Natural killer cell (primary cell): ENCODE results near the gene GNPDA1. TPM values are rescaled to one million over a fixed set of nuclear protein-coding genes. Genes with fewer than 3 reads are reported as not detected.
A peak's percentile ranks its signal among the peaks of the same experiment; 100 is the strongest.

Experiments used
- ATAC-seq, 3 donors: fragments of 150-1000 bp in 2 of 3; fragments of 200-7000 bp in 1 of 3; cut with Tn5 transposase; 1 replicate in 1 of 3; 2 replicates in 2 of 3; pipeline ENCODE4 v1.10.0; 2021; ENCODE audit warnings: mild to moderate bottlenecking in 2 of 3, moderate library complexity in 2 of 3
- DNase-seq, 2 donors: peaks; one replicate each; pipeline versions ENCODE4 v3.0.0 to v3.0.0-alpha.2; 2013 to 2021; ENCODE audit warnings: mixed read lengths in 1 of 2
- H3K27ac ChIP-seq: one replicate; pipeline ENCODE4 v1.5.1; 2013; ENCODE audit warnings: mild to moderate bottlenecking, low read length
- H3K27me3 ChIP-seq: one replicate; pipeline ENCODE4 v1.6.1; 2013; ENCODE audit warnings: low read length; ENCODE audit not compliant: control insufficient read depth, insufficient read depth
- H3K36me3 ChIP-seq: one replicate; pipeline ENCODE4 v1.6.1; 2013; ENCODE audit warnings: low read length; ENCODE audit not compliant: control insufficient read depth, insufficient read depth
- H3K4me1 ChIP-seq: one replicate; pipeline ENCODE4 v1.6.1; 2013; ENCODE audit warnings: low read length; ENCODE audit not compliant: control insufficient read depth, insufficient read depth
- H3K4me3 ChIP-seq: one replicate; pipeline ENCODE4 v1.5.1; 2013; ENCODE audit warnings: low read length
- H3K9me3 ChIP-seq: one replicate; pipeline ENCODE4 v1.6.1; 2013; ENCODE audit warnings: low read length; ENCODE audit not compliant: control insufficient read depth, insufficient read depth
- H3K27ac Mint-ChIP-seq, 2 donors: one replicate each; pipeline ENCODE4 v1.8.0; 2022; ENCODE audit warnings: mild to moderate bottlenecking in 2 of 2, mixed read lengths in 2 of 2, moderate library complexity in 1 of 2
- H3K27me3 Mint-ChIP-seq, 2 donors: one replicate each; pipeline ENCODE4 v1.8.0; 2022; ENCODE audit warnings: low read depth in 2 of 2, mixed read lengths in 2 of 2
- H3K36me3 Mint-ChIP-seq: one replicate; pipeline ENCODE4 v1.8.0; 2022; ENCODE audit warnings: mixed read lengths
- H3K4me1 Mint-ChIP-seq, 2 donors: one replicate each; pipeline ENCODE4 v1.8.0; 2022; ENCODE audit warnings: mixed read lengths in 2 of 2
- H3K4me3 Mint-ChIP-seq: one replicate; pipeline ENCODE4 v1.8.0; 2022; ENCODE audit warnings: mild to moderate bottlenecking, moderate library complexity, mixed read lengths
- H3K9me3 Mint-ChIP-seq, 2 donors: one replicate each; pipeline ENCODE4 v1.8.0; 2022; ENCODE audit warnings: mixed read lengths in 2 of 2
- WGBS: methylation state at CpG from one replicate; pipeline ENCODE4 v1.1.7; 2013; ENCODE audit warnings: missing lambda C conversion rate; ENCODE audit not compliant: insufficient coverage; 5-methylcytosine and 5-hydroxymethylcytosine counted together
- intact Hi-C: fragments of 100-400 bp; cut with micrococcal nuclease; formaldehyde crosslinking; loops from one replicate; pipeline ENCODE4 v1.14.2; 2022
- total RNA-seq, 4 donors: library from RNA; stranded (reverse); fragments of 120-200 nt in 1 of 4; gene quantifications; one replicate each; pipeline versions ENCODE4 v1.2.3 to v1.2.4, GENCODE V29; 2013 to 2022
- TF ChIP-seq, protein P1 (sequence below): fragments of 200-600 bp; IDR thresholded peaks from one replicate; pipeline ENCODE4 v1.8.0; 2022; ENCODE audit warnings: antibody characterized with exemption

Gene GNPDA1
- total RNA-seq, 3 donors from 2014 or later (not counting 1 experiment from before 2014, with no cell fraction given) = 10.7 to 12.0 (median 11.2) TPM

DNA sequence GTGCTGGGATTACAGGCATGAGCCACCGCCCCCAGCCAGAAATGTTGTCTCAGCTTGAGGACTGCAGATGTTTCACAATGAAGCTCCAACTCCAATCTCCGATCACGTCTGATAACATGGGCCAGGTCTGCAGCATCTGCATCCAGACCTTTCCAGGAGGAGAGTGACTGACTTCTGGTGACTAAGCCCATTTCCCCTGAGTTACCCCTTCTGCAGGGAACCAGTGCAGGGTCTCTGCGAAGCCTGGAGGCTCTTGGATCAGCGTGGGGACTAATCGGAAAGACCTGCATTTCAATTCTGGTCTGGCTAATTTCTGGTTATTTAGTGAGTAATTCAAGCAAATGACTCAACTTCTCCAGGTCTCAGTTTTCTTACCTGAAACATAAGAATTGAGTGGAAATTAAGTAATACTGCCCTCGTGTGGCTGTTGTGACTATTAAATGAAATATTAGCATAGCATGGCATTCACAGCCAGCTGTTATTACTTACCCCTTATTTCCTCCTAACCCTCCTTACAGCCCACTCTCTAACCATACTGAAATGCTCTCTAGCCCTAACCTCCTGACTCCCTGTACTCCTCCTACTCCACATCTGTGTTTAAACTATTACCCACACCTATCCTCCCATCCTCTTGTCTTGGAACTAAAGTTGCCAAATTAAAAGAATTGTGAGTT lies 2.2 kb upstream of the GNPDA1 start:
- Mint-ChIP-seq H3K4me1 (peaks cover 49 to 67% of the 10 kb centered on the region in 2 donors), H3K27ac (peak overlapping the region; percentile 79 to 81), H3K9me3 (no peaks in the 10 kb centered on the region), H3K27me3 (no peaks in the 10 kb centered on the region), H3K36me3 (no peaks in the 10 kb centered on the region), H3K4me3 (peak overlapping the region; percentile 79)
- WGBS = 63% methylated on average over 6 of the region's 7 CpGs
- peaks cover 66% of the 10 kb centered on the region for H3K4me1 ChIP-seq
- ATAC-seq (peak; percentile 25 to 53 (median 40)), DNase-seq (peak in 1 of 2 donors; percentile 82)
- H3K4me3 ChIP-seq = no peak overlapping the region
- H3K27ac ChIP-seq = peak overlapping the region; percentile 75
- H3K9me3 ChIP-seq = no peaks in the 10 kb centered on the region
- intact Hi-C loops = loop anchor here (1.0 to 10.0 kb wide), 6 partner anchors 10 to 323 kb away; partner anchors contain the start of genes NDFIP1, PCDH1 and RNF14
- H3K36me3 ChIP-seq = no peaks in the 10 kb centered on the region
- H3K27me3 ChIP-seq = no peaks in the 10 kb centered on the region
- TF ChIP-seq, protein P1, sequence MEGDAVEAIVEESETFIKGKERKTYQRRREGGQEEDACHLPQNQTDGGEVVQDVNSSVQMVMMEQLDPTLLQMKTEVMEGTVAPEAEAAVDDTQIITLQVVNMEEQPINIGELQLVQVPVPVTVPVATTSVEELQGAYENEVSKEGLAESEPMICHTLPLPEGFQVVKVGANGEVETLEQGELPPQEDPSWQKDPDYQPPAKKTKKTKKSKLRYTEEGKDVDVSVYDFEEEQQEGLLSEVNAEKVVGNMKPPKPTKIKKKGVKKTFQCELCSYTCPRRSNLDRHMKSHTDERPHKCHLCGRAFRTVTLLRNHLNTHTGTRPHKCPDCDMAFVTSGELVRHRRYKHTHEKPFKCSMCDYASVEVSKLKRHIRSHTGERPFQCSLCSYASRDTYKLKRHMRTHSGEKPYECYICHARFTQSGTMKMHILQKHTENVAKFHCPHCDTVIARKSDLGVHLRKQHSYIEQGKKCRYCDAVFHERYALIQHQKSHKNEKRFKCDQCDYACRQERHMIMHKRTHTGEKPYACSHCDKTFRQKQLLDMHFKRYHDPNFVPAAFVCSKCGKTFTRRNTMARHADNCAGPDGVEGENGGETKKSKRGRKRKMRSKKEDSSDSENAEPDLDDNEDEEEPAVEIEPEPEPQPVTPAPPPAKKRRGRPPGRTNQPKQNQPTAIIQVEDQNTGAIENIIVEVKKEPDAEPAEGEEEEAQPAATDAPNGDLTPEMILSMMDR = peak; percentile 71

DNA sequence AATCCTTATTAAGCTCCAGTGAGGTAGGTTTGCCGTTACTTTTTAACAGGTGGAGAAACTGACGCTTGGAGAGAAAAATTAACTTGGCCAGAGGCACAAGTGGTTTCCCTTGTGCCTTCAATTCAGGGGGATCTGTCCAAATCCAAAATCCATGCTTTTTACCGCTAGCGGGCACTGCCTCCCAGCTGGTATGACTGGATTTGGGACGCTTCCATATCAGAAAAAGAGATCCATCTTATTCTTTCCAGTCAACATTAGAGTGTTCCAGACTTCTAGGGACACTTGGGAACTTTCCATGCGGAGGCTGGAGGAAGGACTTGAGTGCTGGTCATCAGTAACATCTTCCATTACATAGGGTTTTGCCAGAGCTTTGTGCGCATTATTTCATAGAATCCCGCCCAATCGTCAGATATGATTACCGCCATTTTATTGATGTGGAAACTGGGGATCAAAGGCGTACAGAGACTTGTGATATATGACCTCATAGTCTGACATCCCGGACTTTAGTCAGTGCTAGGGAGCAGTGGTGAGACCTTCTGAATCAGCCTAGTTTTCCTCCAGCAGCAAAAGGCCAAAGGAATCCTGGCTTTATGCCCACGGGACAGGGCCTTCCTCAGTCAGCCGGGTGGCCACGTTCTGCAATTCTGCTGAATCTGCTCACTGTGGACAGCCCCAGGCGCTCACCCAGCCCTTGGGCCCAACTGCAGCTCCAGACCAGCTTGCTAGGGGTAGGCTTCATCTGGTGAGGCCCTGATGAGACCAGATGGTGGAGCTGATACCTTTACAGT lies 1.1 kb upstream of the GNPDA1 start:
- H3K4me1 ChIP-seq = peaks cover 61% of the 10 kb centered on the region
- TF ChIP-seq, protein P1 = no peak
- no peak overlapping the region for H3K27ac ChIP-seq
- intact Hi-C loops = loop anchor here (10.0 kb wide), 1 partner anchor 49 kb away; the partner anchor contains the start of gene RNF14
- peaks cover 44 to 61% of the 10 kb centered on the region in 2 donors for H3K4me1 Mint-ChIP-seq
- peak overlapping the region; percentile 75 for H3K4me3 Mint-ChIP-seq
- H3K9me3 ChIP-seq = no peaks in the 10 kb centered on the region
- peak overlapping the region in 1 of 2 donors; percentile 89 for H3K27ac Mint-ChIP-seq
- DNase-seq (no peak), ATAC-seq (no peak)
- H3K36me3 ChIP-seq = no peaks in the 10 kb centered on the region
- H3K27me3 Mint-ChIP-seq = no peaks in the 10 kb centered on the region
- no peak overlapping the region for H3K4me3 ChIP-seq
- no peaks in the 10 kb centered on the region for H3K27me3 ChIP-seq
- H3K9me3 Mint-ChIP-seq = no peaks in the 10 kb centered on the region
- WGBS = 96% methylated on average over 16 of the region's 16 CpGs
- no peaks in the 10 kb centered on the region for H3K36me3 Mint-ChIP-seq

DNA sequence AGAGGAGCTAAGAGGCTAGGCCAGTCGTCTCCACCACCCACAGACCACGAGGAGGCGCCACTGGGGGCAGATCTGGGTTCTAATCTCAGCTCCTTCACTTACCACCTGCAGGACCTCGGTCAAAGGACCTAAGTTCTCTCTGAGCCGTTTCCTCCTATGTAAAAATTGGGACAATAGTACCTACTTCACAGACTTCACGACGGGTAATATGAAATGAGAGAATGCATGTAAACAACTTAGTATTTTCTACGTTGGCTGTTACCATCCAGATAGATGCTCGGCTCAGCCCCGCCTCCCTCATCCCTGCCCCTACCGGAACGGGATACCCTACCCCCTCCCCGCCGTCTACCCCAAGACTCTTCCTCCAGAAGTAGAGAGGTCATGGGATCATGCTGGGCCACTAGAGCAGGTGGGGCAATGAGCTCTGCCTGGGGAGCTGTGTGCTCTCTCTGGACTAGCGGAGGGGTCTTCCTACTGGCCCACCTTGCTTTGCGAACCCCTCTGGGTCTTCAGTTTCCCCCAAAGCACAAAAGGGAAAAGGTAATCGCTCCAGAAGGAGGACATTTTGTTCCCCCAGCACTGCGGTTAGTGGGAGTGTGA lies 541 bp downstream of the GNPDA1 start:
- Mint-ChIP-seq H3K4me1 (peaks cover 37 to 60% of the 10 kb centered on the region in 2 donors), H3K4me3 (peak overlapping the region; percentile 75), H3K9me3 (no peaks in the 10 kb centered on the region), H3K27ac (peak overlapping the region; percentile 61 to 89), H3K27me3 (no peaks in the 10 kb centered on the region), H3K36me3 (no peaks in the 10 kb centered on the region)
- H3K36me3 ChIP-seq = peaks cover 3% of the 10 kb centered on the region
- WGBS = 36% methylated on average over 16 of the region's 18 CpGs
- intact Hi-C loops = loop anchor here (10.0 kb wide), 1 partner anchor 47 kb away; the partner anchor contains the start of gene RNF14
- TF ChIP-seq, protein P1 = peak; percentile 26
- no peaks in the 10 kb centered on the region for H3K9me3 ChIP-seq
- peak overlapping the region; percentile 78 for H3K4me3 ChIP-seq
- H3K4me1 ChIP-seq = peaks cover 57% of the 10 kb centered on the region
- H3K27ac ChIP-seq = peak overlapping the region; percentile 52
- DNase-seq = peak in 1 of 2 donors; percentile 66
- ATAC-seq = peak; percentile 2 to 14 (median 6)
- H3K27me3 ChIP-seq = no peaks in the 10 kb centered on the region
